GM12878 (cell line): ENCODE data around the gene THSD4. TPM values are rescaled to one million over a fixed set of nuclear protein-coding genes. Genes with fewer than 3 reads are reported as not detected.

ENCODE experiments used
- ATAC-seq: fragments of 200-7000 bp; cut with Tn5 transposase; 3 replicates; pipeline ENCODE4 v1.9.1; 2020; ENCODE audit warnings: mild to moderate bottlenecking, moderate library complexity
- BruUV-seq: library from RNA; stranded (reverse); fragments of 400-500 nt; replicated peaks from 2 replicates; lab custom pipeline; 2021; lab: Mats Ljungman, UMichigan
- CTCF ChIA-PET: fragments of 300-600 bp; sonication (Branson Sonifier 250); formaldehyde crosslinking; extraction: SDS; loops from one replicate; lab custom pipeline; 2021; ENCODE audit warnings: inconsistent platforms; lab: Yijun Ruan, JAX
- POLR2A ChIA-PET: fragments of 350-600 bp; formaldehyde crosslinking; extraction: SDS; loops from one replicate; lab custom pipeline; 2021; ENCODE audit warnings: inconsistent platforms; lab: Charles Lee
- RAD21 ChIA-PET: fragments of 300-600 bp; sonication (Branson Sonifier 250); formaldehyde crosslinking; loops from one replicate; lab custom pipeline; 2023; ENCODE audit warnings: antibody characterized with exemption; ENCODE audit not compliant: unreplicated experiment; lab: Charles Lee
- SMC1A ChIA-PET: fragments of 300-600 bp; sonication (Branson Sonifier 250); formaldehyde crosslinking; loops from one replicate; lab custom pipeline; 2023; ENCODE audit not compliant: unreplicated experiment, uncharacterized antibody; lab: Charles Lee
- DNase-seq: peaks from one replicate; pipeline ENCODE4 v3.0.0-alpha.2; 2011; ENCODE audit warnings: low read depth, low spot score
- FAIRE-seq: peaks from 3 replicates; lab custom pipeline; 2011; peaks lifted over from hg19 to GRCh38; lab: Jason Lieb, UNC
- H2AFZ ChIP-seq: 2 replicates; pipeline ENCODE4 v1.6.0; 2011; ENCODE audit warnings: low read depth, low read length, control low read depth; ENCODE audit not compliant: control insufficient read depth
- H3K27ac ChIP-seq: 2 replicates; pipeline ENCODE4 v1.5.1; 2011; ENCODE audit warnings: control low read depth; ENCODE audit not compliant: control insufficient read depth, insufficient read depth
- H3K27me3 ChIP-seq, 2 experiments: replicated peaks in 1 of 2; 2 replicates each; pipeline versions ENCODE4 v1.6.0 to v1.6.1; 2011; ENCODE audit warnings: low read length in 1 of 2; ENCODE audit not compliant: control insufficient read depth in 2 of 2, insufficient read depth in 2 of 2
- H3K36me3 ChIP-seq, 2 experiments: 2 replicates each; pipeline ENCODE4 v1.5.1; 2011; ENCODE audit warnings: low read length in 1 of 2; ENCODE audit not compliant: control insufficient read depth in 2 of 2, insufficient read depth in 2 of 2
- H3K4me1 ChIP-seq: 2 replicates; pipeline ENCODE4 v1.6.1; 2011; ENCODE audit warnings: mild to moderate bottlenecking, low read length, moderate library complexity, mixed read lengths; ENCODE audit not compliant: control insufficient read depth, insufficient read depth
- H3K4me2 ChIP-seq: 2 replicates; pipeline ENCODE4 v1.6.0; 2011; ENCODE audit warnings: control low read depth; ENCODE audit not compliant: control insufficient read depth, insufficient read depth
- H3K4me3 ChIP-seq: fragments of 200-600 bp; sonication (generic); 2 replicates; pipeline ENCODE4 v1.5.1; 2016
- H3K79me2 ChIP-seq: 2 replicates; pipeline ENCODE4 v1.6.0; 2011; ENCODE audit warnings: low read length; ENCODE audit not compliant: control insufficient read depth, insufficient read depth
- H3K9ac ChIP-seq: 2 replicates; pipeline ENCODE4 v1.8.0; 2011; ENCODE audit warnings: low read length, control low read depth, mixed read lengths; ENCODE audit not compliant: control insufficient read depth, insufficient read depth
- H3K9me3 ChIP-seq: replicated peaks from 3 replicates; pipeline ENCODE4 v1.5.1; 2011; ENCODE audit warnings: mild to moderate bottlenecking, low read length; ENCODE audit not compliant: control insufficient read depth, insufficient read depth
- H4K20me1 ChIP-seq: 2 replicates; pipeline ENCODE4 v1.6.0; 2011; ENCODE audit not compliant: control insufficient read depth, insufficient read depth
- ATF7 ChIP-seq: fragments of 450-650 bp; IDR thresholded peaks from 2 replicates; pipeline ENCODE4 v1.6.1; 2016; ENCODE audit warnings: low read depth, mild to moderate bottlenecking
- CEBPB ChIP-seq, 2 experiments: fragments of 150-350 bp in 1 of 2; IDR thresholded peaks; 2 replicates each; pipeline ENCODE4 v1.6.1; 2012 to 2014; ENCODE audit warnings: low read depth in 2 of 2, low read length in 2 of 2, borderline replicate concordance in 1 of 2, inconsistent platforms in 1 of 2
- CREM ChIP-seq: IDR thresholded peaks from 2 replicates; pipeline ENCODE4 v1.6.1; 2014; ENCODE audit warnings: antibody characterized with exemption, low read depth
- EGR1 ChIP-seq, 2 experiments: IDR thresholded peaks; 1 replicate in 1 of 2; 2 replicates in 1 of 2; pipeline ENCODE4 v1.6.1; 2011 to 2012; ENCODE audit warnings: low read depth in 2 of 2, low read length in 2 of 2, borderline replicate concordance in 1 of 2, mild to moderate bottlenecking in 1 of 2, moderate library complexity in 1 of 2
- ETV6 ChIP-seq, 2 experiments: fragments of 450-650 bp in 1 of 2; IDR thresholded peaks in 1 of 2; conservative IDR thresholded peaks in 1 of 2; 2 replicates each; pipeline ENCODE4 v1.6.1; 2014; ENCODE audit warnings: antibody characterized with exemption in 1 of 2, borderline replicate concordance in 1 of 2, low read depth in 1 of 2, mild to moderate bottlenecking in 1 of 2, moderate library complexity in 1 of 2
- FOXK2 ChIP-seq: fragments of 450-650 bp; IDR thresholded peaks from 2 replicates; pipeline ENCODE4 v1.6.1; 2017; ENCODE audit warnings: mild to moderate bottlenecking, moderate library complexity
- FOXM1 ChIP-seq: IDR thresholded peaks from 2 replicates; pipeline ENCODE4 v1.6.1; 2012; ENCODE audit warnings: low read depth, mild to moderate bottlenecking, inconsistent platforms, low read length, moderate library complexity
- MTA3 ChIP-seq: IDR thresholded peaks from 2 replicates; pipeline ENCODE4 v1.6.1; 2012; ENCODE audit warnings: low read length, inconsistent platforms, borderline replicate concordance
- RAD51 ChIP-seq: fragments of 450-650 bp; IDR thresholded peaks from 2 replicates; pipeline ENCODE4 v1.6.1; 2016; ENCODE audit warnings: moderate library complexity, mild to moderate bottlenecking, inconsistent platforms
- RUNX3 ChIP-seq: IDR thresholded peaks from 2 replicates; pipeline ENCODE4 v1.6.1; 2012; ENCODE audit warnings: low read length, inconsistent platforms
- SREBF2 ChIP-seq: IDR thresholded peaks from 2 replicates; pipeline ENCODE4 v1.6.1; 2012; ENCODE audit warnings: mild to moderate bottlenecking, low read length
- SRF ChIP-seq, 2 experiments: IDR thresholded peaks; 2 replicates each; pipeline ENCODE4 v1.6.1; 2011; ENCODE audit warnings: low read depth in 2 of 2, low read length in 2 of 2, mild to moderate bottlenecking in 1 of 2, moderate library complexity in 1 of 2
- TAF1 ChIP-seq: IDR thresholded peaks from 2 replicates; pipeline ENCODE4 v1.6.1; 2011; ENCODE audit warnings: mild to moderate bottlenecking, low read depth, low read length, borderline replicate concordance
- ZSCAN29 ChIP-seq: fragments of 450-650 bp; IDR thresholded peaks from 2 replicates; pipeline ENCODE4 v1.6.1; 2017; ENCODE audit warnings: mild to moderate bottlenecking, moderate library complexity
- WGBS: methylation state at CpG from one replicate; pipeline ENCODE4 v1.1.6; 2016; ENCODE audit warnings: low lambda C conversion rate; ENCODE audit not compliant: insufficient replicate concordance, insufficient coverage; ENCODE audit errors: missing lambda C conversion rate; 5-methylcytosine and 5-hydroxymethylcytosine counted together
- in situ Hi-C: fragments of 300-500 bp; cut with MboI; formaldehyde crosslinking; loops from 9 replicates; pipeline ENCODE4 v1.14.3; 2018; ENCODE audit warnings: mixed read lengths
- intact Hi-C: fragments of 100-400 bp; cut with micrococcal nuclease; formaldehyde crosslinking; loops from one replicate; pipeline ENCODE4 v1.14.2; 2022; ENCODE audit not compliant: unreplicated experiment
- polyA plus RNA-seq, 11 experiments: library from polyadenylated mRNA; depleted of rRNA in 4 of 11; unstranded in 6 of 11; stranded (reverse) in 5 of 11; fragments of >200 nt; fragmentation: Nextera tagmentation in 4 of 11; fragmentation: Illumina TruSeq in 1 of 11; extraction: Ambion mirVana in 4 of 11; extraction: Trizol in 1 of 11; gene quantifications; 1 replicate in 1 of 11; 2 replicates in 10 of 11; pipeline versions ENCODE4 v1.2.1 to v1.2.3, GENCODE V29; 2011 to 2016; ENCODE audit warnings: inconsistent platforms in 2 of 11, missing spikeins in 2 of 11, low read depth in 1 of 11
- total RNA-seq, 4 experiments: library from RNA; depleted of rRNA in 3 of 4; stranded (reverse); fragments of >200 nt in 3 of 4; fragmentation: Illumina TruSeq in 1 of 4; extraction: Trizol in 1 of 4; gene quantifications; 2 replicates each; pipeline versions ENCODE4 v1.2.1 to v1.2.3, GENCODE V29; 2013 to 2021
- TF ChIP-seq, protein P1 (sequence below): IDR thresholded peaks from 2 replicates; pipeline ENCODE4 v1.6.1; 2012; ENCODE audit warnings: improper control_type of control experiment, low read depth, low read length; ENCODE audit not compliant: insufficient replicate concordance
- TF ChIP-seq, protein P2 (sequence below): fragments of 450-650 bp; IDR thresholded peaks from 2 replicates; pipeline ENCODE4 v1.6.1; 2017; ENCODE audit warnings: mild to moderate bottlenecking, moderate library complexity

THSD4 gene
- total and polyA plus RNA-seq, 10 of the 15 experiments (the other 5 are each of a cell fraction or from before 2014, with no cell fraction given) = 0.04 to 0.13 (median 0.05) TPM; not detected in 7

DNA sequence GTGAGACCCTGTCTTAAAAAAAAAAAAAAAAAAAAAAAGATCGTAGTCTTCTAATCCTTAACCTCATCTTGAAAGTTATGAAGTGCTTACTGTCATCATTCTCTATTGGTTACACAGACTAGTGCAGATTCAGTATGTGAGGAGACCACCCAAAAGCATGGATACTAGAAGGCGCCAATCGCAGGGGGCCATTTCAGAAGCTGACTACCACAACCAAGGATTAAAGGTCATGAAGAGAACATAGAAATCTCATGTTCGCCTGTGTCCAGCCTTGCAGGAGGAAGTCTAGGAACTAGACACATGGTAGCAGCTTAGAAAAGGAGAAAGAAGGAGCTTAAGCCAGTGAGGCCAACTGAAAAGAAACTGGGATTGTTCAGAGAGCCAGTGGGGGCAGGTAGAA, 207.8 kb downstream of the THSD4 start (continued):
- TF ChIP-seq CREM = no peak
- no peak for TF ChIP-seq TAF1
- TF ChIP-seq ATF7 = no peak

DNA sequence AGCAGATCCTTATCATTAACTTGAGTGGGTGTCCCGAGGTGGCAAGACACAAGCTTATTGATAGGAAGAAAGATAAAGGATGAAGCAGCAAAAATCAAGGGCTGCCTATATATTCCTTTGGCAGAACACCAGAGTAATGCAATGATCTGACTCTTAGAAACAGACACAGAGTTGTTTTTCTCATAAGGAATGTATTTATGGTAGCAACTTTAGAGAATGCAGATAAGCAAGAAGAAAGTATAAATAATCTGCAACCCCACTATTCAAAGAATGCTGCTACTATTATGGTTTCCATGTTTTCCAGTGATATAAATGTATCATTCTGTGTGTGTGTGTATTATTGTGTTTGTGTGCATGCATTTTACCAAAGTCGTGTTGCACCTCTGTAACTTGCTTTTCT, 208.3 kb downstream of the THSD4 start:
- H3K9ac ChIP-seq = no peak overlapping the region
- FAIRE-seq = no peak
- no peak overlapping the region for H3K27ac ChIP-seq
- SMC1A ChIA-PET = no interaction called here
- no TSS peak for BruUV-seq
- H2AFZ ChIP-seq = no peak overlapping the region
- ATAC-seq = no peak
- CTCF ChIA-PET = no interaction called here
- H3K79me2 ChIP-seq = no peaks in the 10 kb centered on the region
- no peaks in the 10 kb centered on the region for H3K27me3 ChIP-seq
- no peak overlapping the region for H3K4me3 ChIP-seq
- no peaks in the 10 kb centered on the region for H4K20me1 ChIP-seq
- no peak for DNase-seq
- intact Hi-C loops (no loop called here), in situ Hi-C loops (no loop called here)
- RAD21 ChIA-PET = no interaction called here
- no peaks in the 10 kb centered on the region for H3K36me3 ChIP-seq
- no peaks in the 10 kb centered on the region for H3K4me1 ChIP-seq
- H3K4me2 ChIP-seq = no peak overlapping the region
- H3K9me3 ChIP-seq = no peaks in the 10 kb centered on the region
- 0% methylated on average over 2 of the region's 2 CpGs for WGBS
- POLR2A ChIA-PET = no interaction called here
- TF ChIP-seq ETV6 (conservative IDR thresholded peaks at IDR 0.05 in 1 of 2, IDR thresholded peaks at IDR 0.05 in 1 of 2; ENCODE audit: borderline replicate concordance in 1 of 2, low read depth in 1 of 2) (no peak), EGR1 (IDR thresholded peaks at IDR 0.05; ENCODE audit: borderline replicate concordance in 1 of 2, low read depth in 2 of 2, low read length in 2 of 2) (no peak), FOXK2 (no peak), FOXM1 (no peak), SREBF2 (no peak), CEBPB (IDR thresholded peaks at IDR 0.05; ENCODE audit: borderline replicate concordance in 1 of 2, low read depth in 2 of 2, low read length in 2 of 2) (no peak), RUNX3 (no peak), ZSCAN29 (no peak), MTA3 (no peak), RAD51 (no peak), SRF (IDR thresholded peaks at IDR 0.05; ENCODE audit: low read depth in 2 of 2, low read length in 2 of 2) (no peak)
- TF ChIP-seq, protein P1, sequence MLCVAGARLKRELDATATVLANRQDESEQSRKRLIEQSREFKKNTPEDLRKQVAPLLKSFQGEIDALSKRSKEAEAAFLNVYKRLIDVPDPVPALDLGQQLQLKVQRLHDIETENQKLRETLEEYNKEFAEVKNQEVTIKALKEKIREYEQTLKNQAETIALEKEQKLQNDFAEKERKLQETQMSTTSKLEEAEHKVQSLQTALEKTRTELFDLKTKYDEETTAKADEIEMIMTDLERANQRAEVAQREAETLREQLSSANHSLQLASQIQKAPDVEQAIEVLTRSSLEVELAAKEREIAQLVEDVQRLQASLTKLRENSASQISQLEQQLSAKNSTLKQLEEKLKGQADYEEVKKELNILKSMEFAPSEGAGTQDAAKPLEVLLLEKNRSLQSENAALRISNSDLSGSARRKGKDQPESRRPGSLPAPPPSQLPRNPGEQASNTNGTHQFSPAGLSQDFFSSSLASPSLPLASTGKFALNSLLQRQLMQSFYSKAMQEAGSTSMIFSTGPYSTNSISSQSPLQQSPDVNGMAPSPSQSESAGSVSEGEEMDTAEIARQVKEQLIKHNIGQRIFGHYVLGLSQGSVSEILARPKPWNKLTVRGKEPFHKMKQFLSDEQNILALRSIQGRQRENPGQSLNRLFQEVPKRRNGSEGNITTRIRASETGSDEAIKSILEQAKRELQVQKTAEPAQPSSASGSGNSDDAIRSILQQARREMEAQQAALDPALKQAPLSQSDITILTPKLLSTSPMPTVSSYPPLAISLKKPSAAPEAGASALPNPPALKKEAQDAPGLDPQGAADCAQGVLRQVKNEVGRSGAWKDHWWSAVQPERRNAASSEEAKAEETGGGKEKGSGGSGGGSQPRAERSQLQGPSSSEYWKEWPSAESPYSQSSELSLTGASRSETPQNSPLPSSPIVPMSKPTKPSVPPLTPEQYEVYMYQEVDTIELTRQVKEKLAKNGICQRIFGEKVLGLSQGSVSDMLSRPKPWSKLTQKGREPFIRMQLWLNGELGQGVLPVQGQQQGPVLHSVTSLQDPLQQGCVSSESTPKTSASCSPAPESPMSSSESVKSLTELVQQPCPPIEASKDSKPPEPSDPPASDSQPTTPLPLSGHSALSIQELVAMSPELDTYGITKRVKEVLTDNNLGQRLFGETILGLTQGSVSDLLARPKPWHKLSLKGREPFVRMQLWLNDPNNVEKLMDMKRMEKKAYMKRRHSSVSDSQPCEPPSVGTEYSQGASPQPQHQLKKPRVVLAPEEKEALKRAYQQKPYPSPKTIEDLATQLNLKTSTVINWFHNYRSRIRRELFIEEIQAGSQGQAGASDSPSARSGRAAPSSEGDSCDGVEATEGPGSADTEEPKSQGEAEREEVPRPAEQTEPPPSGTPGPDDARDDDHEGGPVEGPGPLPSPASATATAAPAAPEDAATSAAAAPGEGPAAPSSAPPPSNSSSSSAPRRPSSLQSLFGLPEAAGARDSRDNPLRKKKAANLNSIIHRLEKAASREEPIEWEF = no peak
- TF ChIP-seq, protein P2, sequence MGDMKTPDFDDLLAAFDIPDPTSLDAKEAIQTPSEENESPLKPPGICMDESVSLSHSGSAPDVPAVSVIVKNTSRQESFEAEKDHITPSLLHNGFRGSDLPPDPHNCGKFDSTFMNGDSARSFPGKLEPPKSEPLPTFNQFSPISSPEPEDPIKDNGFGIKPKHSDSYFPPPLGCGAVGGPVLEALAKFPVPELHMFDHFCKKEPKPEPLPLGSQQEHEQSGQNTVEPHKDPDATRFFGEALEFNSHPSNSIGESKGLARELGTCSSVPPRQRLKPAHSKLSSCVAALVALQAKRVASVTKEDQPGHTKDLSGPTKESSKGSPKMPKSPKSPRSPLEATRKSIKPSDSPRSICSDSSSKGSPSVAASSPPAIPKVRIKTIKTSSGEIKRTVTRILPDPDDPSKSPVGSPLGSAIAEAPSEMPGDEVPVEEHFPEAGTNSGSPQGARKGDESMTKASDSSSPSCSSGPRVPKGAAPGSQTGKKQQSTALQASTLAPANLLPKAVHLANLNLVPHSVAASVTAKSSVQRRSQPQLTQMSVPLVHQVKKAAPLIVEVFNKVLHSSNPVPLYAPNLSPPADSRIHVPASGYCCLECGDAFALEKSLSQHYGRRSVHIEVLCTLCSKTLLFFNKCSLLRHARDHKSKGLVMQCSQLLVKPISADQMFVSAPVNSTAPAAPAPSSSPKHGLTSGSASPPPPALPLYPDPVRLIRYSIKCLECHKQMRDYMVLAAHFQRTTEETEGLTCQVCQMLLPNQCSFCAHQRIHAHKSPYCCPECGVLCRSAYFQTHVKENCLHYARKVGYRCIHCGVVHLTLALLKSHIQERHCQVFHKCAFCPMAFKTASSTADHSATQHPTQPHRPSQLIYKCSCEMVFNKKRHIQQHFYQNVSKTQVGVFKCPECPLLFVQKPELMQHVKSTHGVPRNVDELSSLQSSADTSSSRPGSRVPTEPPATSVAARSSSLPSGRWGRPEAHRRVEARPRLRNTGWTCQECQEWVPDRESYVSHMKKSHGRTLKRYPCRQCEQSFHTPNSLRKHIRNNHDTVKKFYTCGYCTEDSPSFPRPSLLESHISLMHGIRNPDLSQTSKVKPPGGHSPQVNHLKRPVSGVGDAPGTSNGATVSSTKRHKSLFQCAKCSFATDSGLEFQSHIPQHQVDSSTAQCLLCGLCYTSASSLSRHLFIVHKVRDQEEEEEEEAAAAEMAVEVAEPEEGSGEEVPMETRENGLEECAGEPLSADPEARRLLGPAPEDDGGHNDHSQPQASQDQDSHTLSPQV = no peak
